ENCODE data around the gene CTBP2. TPM values are rescaled to one million over a fixed set of nuclear protein-coding genes. Genes with fewer than 3 reads are reported as not detected.

Gene CTBP2
- total RNA-seq, 4 donors from 2014 or later, result 74.8 to 103 (median 79.2) TPM

DNA sequence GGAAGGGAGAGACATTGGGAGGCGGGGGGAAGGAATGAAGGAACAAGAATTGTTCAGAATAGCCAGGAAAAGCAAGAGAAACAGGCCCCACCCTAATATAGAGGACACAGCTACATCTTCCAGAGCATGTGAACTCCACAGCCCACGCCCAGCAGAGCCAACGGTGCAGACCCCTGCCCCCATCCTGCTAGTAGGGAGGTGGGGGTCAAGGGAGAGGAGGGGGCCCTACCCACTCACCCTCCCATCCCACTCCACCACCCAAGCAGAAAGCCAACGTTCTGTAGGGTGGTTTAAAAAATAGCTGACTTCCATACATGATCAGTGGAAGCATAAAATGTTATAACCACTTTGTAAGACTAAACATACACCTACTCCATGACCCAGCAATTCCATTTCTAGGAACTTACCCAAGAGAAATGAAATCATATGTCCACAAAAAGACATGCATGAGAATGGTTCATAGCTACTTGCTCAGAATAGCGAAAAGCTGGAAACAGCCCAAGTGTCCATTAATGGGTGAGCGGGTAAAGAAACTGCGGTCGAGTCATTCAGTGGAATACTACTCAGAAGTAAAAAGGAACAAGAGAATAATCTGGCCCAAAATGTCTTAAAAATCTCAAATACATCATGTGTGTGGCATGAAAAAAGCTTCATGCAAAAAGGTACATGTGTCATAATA, 31.8 kb downstream of the CTBP2 start:
- no peak overlapping the region for H3K4me3 ChIP-seq
- peaks cover 0 to 39% of the 10 kb centered on the region in 2 donors for H3K36me3 ChIP-seq
- H3K27me3 ChIP-seq, result no peaks in the 10 kb centered on the region
- H3K4me1 ChIP-seq, result peaks cover 4 to 86% (median 22%) of the 10 kb centered on the region in 3 donors
- no peak for ATAC-seq
- TF ChIP-seq, protein P1, sequence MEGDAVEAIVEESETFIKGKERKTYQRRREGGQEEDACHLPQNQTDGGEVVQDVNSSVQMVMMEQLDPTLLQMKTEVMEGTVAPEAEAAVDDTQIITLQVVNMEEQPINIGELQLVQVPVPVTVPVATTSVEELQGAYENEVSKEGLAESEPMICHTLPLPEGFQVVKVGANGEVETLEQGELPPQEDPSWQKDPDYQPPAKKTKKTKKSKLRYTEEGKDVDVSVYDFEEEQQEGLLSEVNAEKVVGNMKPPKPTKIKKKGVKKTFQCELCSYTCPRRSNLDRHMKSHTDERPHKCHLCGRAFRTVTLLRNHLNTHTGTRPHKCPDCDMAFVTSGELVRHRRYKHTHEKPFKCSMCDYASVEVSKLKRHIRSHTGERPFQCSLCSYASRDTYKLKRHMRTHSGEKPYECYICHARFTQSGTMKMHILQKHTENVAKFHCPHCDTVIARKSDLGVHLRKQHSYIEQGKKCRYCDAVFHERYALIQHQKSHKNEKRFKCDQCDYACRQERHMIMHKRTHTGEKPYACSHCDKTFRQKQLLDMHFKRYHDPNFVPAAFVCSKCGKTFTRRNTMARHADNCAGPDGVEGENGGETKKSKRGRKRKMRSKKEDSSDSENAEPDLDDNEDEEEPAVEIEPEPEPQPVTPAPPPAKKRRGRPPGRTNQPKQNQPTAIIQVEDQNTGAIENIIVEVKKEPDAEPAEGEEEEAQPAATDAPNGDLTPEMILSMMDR (IDR thresholded peaks at IDR 0.05), result no peak
- TF ChIP-seq EP300 (IDR thresholded peaks at IDR 0.05) (no peak), POLR2AphosphoS5 (IDR thresholded peaks at IDR 0.05) (no peak), POLR2A (IDR thresholded peaks at IDR 0.05) (no peak)
- 85% methylated on average over 7 of the region's 8 CpGs for WGBS, 2 donors (ENCODE audit: low coverage in 1 of 2)
- no peaks in the 10 kb centered on the region for H3K9me3 ChIP-seq
- H3K27ac ChIP-seq, result no peak overlapping the region

DNA sequence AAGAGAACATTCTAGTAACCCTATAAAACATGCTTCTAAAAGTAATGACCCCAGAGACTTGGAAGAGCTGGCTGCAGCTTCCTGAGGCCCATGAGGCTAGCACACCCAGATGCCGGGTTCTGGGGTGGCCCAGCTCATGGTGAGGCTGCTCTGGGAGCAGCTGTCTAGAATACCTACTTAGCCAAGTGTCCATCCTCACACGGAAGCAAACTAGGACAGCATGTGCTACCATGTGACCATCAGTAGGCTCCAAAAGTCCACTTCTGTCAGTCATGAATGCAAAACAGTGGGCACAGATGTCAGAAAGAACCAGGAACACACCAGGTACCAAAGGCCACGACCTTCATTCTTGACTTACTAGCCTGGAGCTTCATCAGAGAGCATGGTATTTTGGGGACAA, 32.4 kb downstream of the CTBP2 start:
- Histone ChIP-seq H3K4me1 (peaks cover 4 to 86% (median 24%) of the 10 kb centered on the region in 3 donors), H3K4me3 (no peak overlapping the region), H3K36me3 (peaks cover 0 to 36% of the 10 kb centered on the region in 2 donors), H3K27ac (no peak overlapping the region), H3K9me3 (no peaks in the 10 kb centered on the region), H3K27me3 (no peaks in the 10 kb centered on the region)
- TF ChIP-seq EP300 (IDR thresholded peaks at IDR 0.05), result no peak
- TF ChIP-seq POLR2A (IDR thresholded peaks at IDR 0.05), result no peak
- TF ChIP-seq, protein P1 (IDR thresholded peaks at IDR 0.05), result no peak
- no peak for TF ChIP-seq POLR2AphosphoS5 (IDR thresholded peaks at IDR 0.05)
- no peak for ATAC-seq
- WGBS, 2 donors (ENCODE audit: low coverage in 1 of 2), result 70 to 100% methylated on average over 1 to 3 of the region's 3 CpGs

- Histone ChIP-seq H3K27me3 (no peaks in the 10 kb centered on the region), H3K36me3 (peaks cover 0 to 34% of the 10 kb centered on the region in 2 donors), H3K4me1 (peaks cover 4 to 86% (median 24%) of the 10 kb centered on the region in 3 donors), H3K9me3 (no peaks in the 10 kb centered on the region), H3K27ac (no peak overlapping the region), H3K4me3 (no peak overlapping the region)
- 100% methylated on average over 1 of the region's 5 CpGs; no CpG with 5 or more reads in 1 of the 2 donors for WGBS, 2 donors (ENCODE audit: low coverage in 1 of 2)
- no peak for ATAC-seq
- TF ChIP-seq, protein P1 (IDR thresholded peaks at IDR 0.05), result no peak
- no peak for TF ChIP-seq POLR2AphosphoS5 (IDR thresholded peaks at IDR 0.05)
- TF ChIP-seq POLR2A (IDR thresholded peaks at IDR 0.05), result no peak
- TF ChIP-seq EP300 (IDR thresholded peaks at IDR 0.05), result no peak
Measured at GRCh38 chr10:125127110-125127509, 33.3 kb downstream of the CTBP2 start.

- no peak for ATAC-seq
- peaks cover 4 to 94% (median 24%) of the 10 kb centered on the region in 3 donors for H3K4me1 ChIP-seq
- WGBS, 2 donors (ENCODE audit: low coverage in 1 of 2), result 89 to 90% methylated on average over 10 to 15 of the region's 22 CpGs
- H3K36me3 ChIP-seq, result peaks cover 0 to 25% of the 10 kb centered on the region in 2 donors
- no peak for TF ChIP-seq POLR2AphosphoS5 (IDR thresholded peaks at IDR 0.05)
- TF ChIP-seq, protein P1 (IDR thresholded peaks at IDR 0.05), result no peak
- TF ChIP-seq EP300 (IDR thresholded peaks at IDR 0.05), result no peak
- TF ChIP-seq POLR2A (IDR thresholded peaks at IDR 0.05), result no peak
- no peaks in the 10 kb centered on the region for H3K27me3 ChIP-seq
- H3K27ac ChIP-seq, result peak overlapping the region in 2 of 4 donors; percentile 81 to 86
- no peak overlapping the region for H3K4me3 ChIP-seq
- no peaks in the 10 kb centered on the region for H3K9me3 ChIP-seq
Measured at GRCh38 chr10:125125951-125126735, 34.2 kb downstream of the CTBP2 start.

Measured in gastroesophageal sphincter (tissue), 4 donors.